ENCODE results near the gene TIMP2. TPM values are rescaled to one million over a fixed set of nuclear protein-coding genes. Genes with fewer than 3 reads are reported as not detected.
A peak's percentile ranks its signal among the peaks of the same experiment; 100 is the strongest.
"Not testable (repeated sequence)": the region's sequence is repeated elsewhere in the genome, so short reads cannot be mapped to it uniquely, and the experiment has no call there.

Gene TIMP2
- total RNA-seq, 1 experiment from 2014 or later, result 166 TPM

GRCh38 chr17:78947235-78948149 lies 22.3 kb upstream of the TIMP2 start:
- no peaks in the 10 kb centered on the region for H3K27me3 ChIP-seq (replicated peaks)
- H3K4me1 ChIP-seq (replicated peaks), result peaks cover 61% of the 10 kb centered on the region
- no peaks in the 10 kb centered on the region for H3K36me3 ChIP-seq
- H3K27ac ChIP-seq, result peak overlapping the region; percentile 44
- H3K9me3 ChIP-seq (replicated peaks), result peaks cover 16% of the 10 kb centered on the region
- H3K4me3 ChIP-seq, result no peak overlapping the region
- DNase-seq (ENCODE audit: low read depth in 1 of 2, low spot score in 2 of 2), result peak in 1 of 2 experiments; percentile 55

- H3K27me3 ChIP-seq (replicated peaks), result no peaks in the 10 kb centered on the region
- no peak for DNase-seq (ENCODE audit: low read depth in 1 of 2, low spot score in 2 of 2)
- H3K9me3 ChIP-seq (replicated peaks), result peaks cover 16% of the 10 kb centered on the region
- H3K36me3 ChIP-seq, result no peaks in the 10 kb centered on the region
- no peak overlapping the region for H3K4me3 ChIP-seq
- H3K4me1 ChIP-seq (replicated peaks), result peaks cover 53% of the 10 kb centered on the region
- no peak overlapping the region for H3K27ac ChIP-seq
Observed at GRCh38 chr17:78946631-78947030, 21.4 kb upstream of the TIMP2 start.

GRCh38 chr17:78946131-78946530 lies 20.9 kb upstream of the TIMP2 start:
- Histone ChIP-seq H3K4me3 (no peak overlapping the region), H3K36me3 (no peaks in the 10 kb centered on the region)
- DNase-seq (ENCODE audit: low read depth in 1 of 2, low spot score in 2 of 2), result no peak

GRCh38 chr17:78945455-78945854 lies 20.3 kb upstream of the TIMP2 start:
- not testable (repeated sequence) for H3K4me3 ChIP-seq; DNase-seq (ENCODE audit: low read depth in 1 of 2, low spot score in 2 of 2); H3K9me3 ChIP-seq (replicated peaks); H3K27me3 ChIP-seq (replicated peaks); H3K36me3 ChIP-seq
- Histone ChIP-seq H3K27ac (peak overlapping the region; percentile 48), H3K4me1 (replicated peaks) (peaks cover 56% of the 10 kb centered on the region)

More at GRCh38 chr17:78946131-78946530, 20.9 kb upstream of the TIMP2 start:
- Histone ChIP-seq H3K4me1 (replicated peaks) (peaks cover 49% of the 10 kb centered on the region), H3K27ac (0 out of 2 replicates have a peak overlapping the region, but pooled peaks have one; percentile 20), H3K27me3 (replicated peaks) (no peaks in the 10 kb centered on the region), H3K9me3 (replicated peaks) (peaks cover 12% of the 10 kb centered on the region)

GRCh38 chr17:78944956-78945355 lies 19.8 kb upstream of the TIMP2 start:
- Histone ChIP-seq H3K27ac (peak overlapping the region; percentile 48), H3K4me1 (replicated peaks) (peaks cover 61% of the 10 kb centered on the region), H3K4me3 (no peak overlapping the region), H3K36me3 (no peaks in the 10 kb centered on the region), H3K27me3 (replicated peaks) (no peaks in the 10 kb centered on the region), H3K9me3 (replicated peaks) (peaks cover under 1% of the 10 kb centered on the region; the same call in 1 of the 2 replicates)
- DNase-seq (ENCODE audit: low read depth in 1 of 2, low spot score in 2 of 2), result no peak

GRCh38 chr17:78944026-78944425 lies 18.8 kb upstream of the TIMP2 start:
- H3K9me3 ChIP-seq (replicated peaks), result no peaks in the 10 kb centered on the region
- H3K27me3 ChIP-seq (replicated peaks), result no peaks in the 10 kb centered on the region
- no peak overlapping the region for H3K27ac ChIP-seq
- H3K4me3 ChIP-seq, result no peak overlapping the region
- H3K4me1 ChIP-seq (replicated peaks), result peaks cover 70% of the 10 kb centered on the region
- no peak for DNase-seq (ENCODE audit: low read depth in 1 of 2, low spot score in 2 of 2)
- H3K36me3 ChIP-seq, result no peaks in the 10 kb centered on the region

GRCh38 chr17:78940708-78941107 lies 15.5 kb upstream of the TIMP2 start:
- Histone ChIP-seq H3K4me3 (no peak overlapping the region), H3K27me3 (replicated peaks) (no peaks in the 10 kb centered on the region), H3K36me3 (no peaks in the 10 kb centered on the region), H3K27ac (no peak overlapping the region; the same call in 1 of the 2 replicates), H3K4me1 (replicated peaks) (peaks cover 62% of the 10 kb centered on the region), H3K9me3 (replicated peaks) (no peaks in the 10 kb centered on the region)
- DNase-seq (ENCODE audit: low read depth in 1 of 2, low spot score in 2 of 2), result peak in 1 of 2 experiments; percentile 66

DNA sequence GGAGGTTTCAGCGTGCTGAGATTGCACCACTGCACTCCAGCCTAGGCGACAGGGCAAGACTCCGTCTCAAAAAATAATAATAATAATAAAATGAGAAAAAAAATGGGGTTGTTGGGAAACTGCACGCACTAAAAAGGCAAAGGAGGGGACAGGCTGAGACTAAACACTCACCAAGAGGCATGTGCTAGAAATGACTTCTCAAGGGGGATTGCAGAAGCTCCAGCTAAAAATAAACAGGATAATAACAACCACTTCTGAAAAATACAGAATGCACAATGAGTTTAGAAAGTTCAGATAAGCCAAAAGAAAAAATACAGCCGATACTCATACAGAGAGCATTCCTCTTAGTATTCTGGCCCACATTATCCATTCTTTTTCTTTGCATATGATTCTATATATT lies 15.1 kb upstream of the TIMP2 start:
- Histone ChIP-seq H3K27ac (0 out of 2 replicates have a peak overlapping the region, but pooled peaks have one; percentile 24), H3K27me3 (replicated peaks) (no peaks in the 10 kb centered on the region), H3K4me3 (no peak overlapping the region), H3K36me3 (no peaks in the 10 kb centered on the region), H3K9me3 (replicated peaks) (no peaks in the 10 kb centered on the region), H3K4me1 (replicated peaks) (peaks cover 62% of the 10 kb centered on the region)
- no peak for DNase-seq (ENCODE audit: low read depth in 1 of 2, low spot score in 2 of 2)

- Histone ChIP-seq H3K36me3 (no peaks in the 10 kb centered on the region), H3K27ac (no peak overlapping the region), H3K27me3 (replicated peaks) (no peaks in the 10 kb centered on the region), H3K4me3 (no peak overlapping the region), H3K9me3 (replicated peaks) (no peaks in the 10 kb centered on the region), H3K4me1 (replicated peaks) (peaks cover 62% of the 10 kb centered on the region)
- no peak for DNase-seq (ENCODE audit: low read depth in 1 of 2, low spot score in 2 of 2)
Observed at GRCh38 chr17:78939615-78940014, 14.4 kb upstream of the TIMP2 start.

GRCh38 chr17:78937561-78937960 lies 12.4 kb upstream of the TIMP2 start:
- DNase-seq (ENCODE audit: low read depth in 1 of 2, low spot score in 2 of 2), result no peak
- H3K4me1 ChIP-seq (replicated peaks), result peaks cover 68% of the 10 kb centered on the region
- no peak overlapping the region for H3K4me3 ChIP-seq
- no peak overlapping the region for H3K27ac ChIP-seq
- no peaks in the 10 kb centered on the region for H3K27me3 ChIP-seq (replicated peaks)
- no peaks in the 10 kb centered on the region for H3K9me3 ChIP-seq (replicated peaks)
- no peaks in the 10 kb centered on the region for H3K36me3 ChIP-seq

GRCh38 chr17:78935419-78936323 lies 10.5 kb upstream of the TIMP2 start:
- no peaks in the 10 kb centered on the region for H3K9me3 ChIP-seq (replicated peaks)
- no peaks in the 10 kb centered on the region for H3K36me3 ChIP-seq
- peak overlapping the region; percentile 80 for H3K27ac ChIP-seq
- no peaks in the 10 kb centered on the region for H3K27me3 ChIP-seq (replicated peaks)
- H3K4me3 ChIP-seq, result no peak overlapping the region
- peak; percentile 95 to 99 for DNase-seq (ENCODE audit: low read depth in 1 of 2, low spot score in 2 of 2)
- H3K4me1 ChIP-seq (replicated peaks), result peaks cover 70% of the 10 kb centered on the region

- no peaks in the 10 kb centered on the region for H3K27me3 ChIP-seq (replicated peaks)
- no peak overlapping the region for H3K4me3 ChIP-seq
- H3K4me1 ChIP-seq (replicated peaks), result peaks cover 70% of the 10 kb centered on the region
- no peaks in the 10 kb centered on the region for H3K36me3 ChIP-seq
- H3K9me3 ChIP-seq (replicated peaks), result no peaks in the 10 kb centered on the region
- no peak for DNase-seq (ENCODE audit: low read depth in 1 of 2, low spot score in 2 of 2)
- H3K27ac ChIP-seq, result peak overlapping the region; percentile 80
Observed at GRCh38 chr17:78934681-78935418, 9.7 kb upstream of the TIMP2 start.

GRCh38 chr17:78933959-78934568 lies 8.9 kb upstream of the TIMP2 start:
- Histone ChIP-seq H3K27me3 (replicated peaks) (no peaks in the 10 kb centered on the region), H3K4me1 (replicated peaks) (peaks cover 62% of the 10 kb centered on the region), H3K27ac (peak overlapping the region; percentile 80), H3K4me3 (peak overlapping the region; percentile 7), H3K36me3 (no peaks in the 10 kb centered on the region), H3K9me3 (replicated peaks) (no peaks in the 10 kb centered on the region)
- peak; percentile 98 to 99 for DNase-seq (ENCODE audit: low read depth in 1 of 2, low spot score in 2 of 2)

Data from SJSA1 (cell line).